Sciatic nerve (tissue), 2 donors: Measurements from ENCODE around the gene HOXC5. TPM values are rescaled to one million over a fixed set of nuclear protein-coding genes. Genes with fewer than 3 reads are reported as not detected.

Experiments used
- ATAC-seq: fragments of 200-7000 bp; cut with Tn5 transposase; one replicate; pipeline ENCODE4 v1.9.1; 2020; ENCODE audit warnings: mild to moderate bottlenecking, moderate library complexity
- DNase-seq: peaks from one replicate; pipeline ENCODE4 v3.0.0-alpha.2; 2020; ENCODE audit warnings: low spot score
- intact Hi-C: fragments of 100-400 bp; cut with DNase I; formaldehyde crosslinking; loops from one replicate; pipeline ENCODE4 v1.14.2; 2022
- total RNA-seq: library from RNA; stranded (reverse); fragmentation: NEBNext Ultra II Directional; extraction: Animal tissue kit (Norgen Biotek cat#: 25700); gene quantifications from one replicate; pipeline ENCODE4 v1.2.1, GENCODE V29; 2021
- donor health status: DM: no; HTN: no; CAD: no.
- donor health status: DM: no; HTN: no; CAD: no.

HOXC5 gene
- total RNA-seq, result 5.6 TPM

DNA sequence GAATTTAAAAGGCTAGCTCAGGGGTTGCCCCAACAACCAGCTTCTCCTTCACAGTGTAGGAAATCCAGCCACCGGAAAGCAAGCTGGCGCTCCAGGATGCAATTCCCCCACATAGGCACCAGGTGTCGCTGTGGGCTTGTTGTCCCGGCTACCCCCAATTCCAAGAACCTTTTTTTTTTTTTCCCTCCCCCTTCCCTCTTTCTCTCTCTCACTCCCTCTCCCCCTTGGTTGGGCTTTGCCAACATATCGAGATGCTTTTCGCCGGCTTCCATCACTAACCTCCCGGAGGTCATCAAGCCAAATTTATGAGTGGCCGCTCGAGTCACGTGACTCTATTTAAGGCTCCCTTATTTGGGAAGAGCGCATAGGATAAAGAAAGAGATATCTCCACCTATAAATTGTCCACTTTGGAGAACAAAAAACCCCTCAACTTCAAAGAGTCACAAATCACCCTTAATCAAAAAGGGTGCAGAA is at the start of gene HOXC5:
Gene HOXC5 (plus strand): TSS at position 424 of the 474 bp plus-strand sequence. CDS start 73 bp downstream, outside the sequence.
- intact Hi-C loops, result loop anchor here (5.0 kb wide), 1 partner anchor 95 kb away; no protein-coding TSS in a partner anchor
- ATAC-seq, result peak; percentile 51
- peak; percentile 89 for DNase-seq

DNA sequence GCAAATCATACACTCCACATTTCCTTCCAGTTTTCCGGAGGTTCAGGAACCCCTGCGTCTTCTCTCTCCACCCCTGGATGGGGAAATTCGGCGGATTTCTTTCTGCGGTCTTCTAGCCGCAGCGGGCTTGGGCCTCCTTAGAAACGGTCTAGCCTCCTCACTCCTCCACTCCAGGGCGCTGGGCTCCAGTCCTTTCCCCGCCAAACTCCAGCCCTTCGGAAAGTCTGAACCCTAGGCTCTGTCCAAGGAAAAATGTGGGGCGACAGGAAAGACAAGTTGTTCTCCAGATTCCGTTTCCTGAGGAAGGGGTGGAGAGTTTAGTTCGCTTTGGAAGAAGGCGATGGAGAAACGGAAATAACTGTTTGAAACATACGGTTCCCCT is 49.3 kb upstream of the HOXC5 start:
- intact Hi-C loops, result loop anchor here (5.0 kb wide), 1 partner anchor 731 kb away; a partner anchor contains a TSS
- DNase-seq (no peak), ATAC-seq (no peak)

DNA sequence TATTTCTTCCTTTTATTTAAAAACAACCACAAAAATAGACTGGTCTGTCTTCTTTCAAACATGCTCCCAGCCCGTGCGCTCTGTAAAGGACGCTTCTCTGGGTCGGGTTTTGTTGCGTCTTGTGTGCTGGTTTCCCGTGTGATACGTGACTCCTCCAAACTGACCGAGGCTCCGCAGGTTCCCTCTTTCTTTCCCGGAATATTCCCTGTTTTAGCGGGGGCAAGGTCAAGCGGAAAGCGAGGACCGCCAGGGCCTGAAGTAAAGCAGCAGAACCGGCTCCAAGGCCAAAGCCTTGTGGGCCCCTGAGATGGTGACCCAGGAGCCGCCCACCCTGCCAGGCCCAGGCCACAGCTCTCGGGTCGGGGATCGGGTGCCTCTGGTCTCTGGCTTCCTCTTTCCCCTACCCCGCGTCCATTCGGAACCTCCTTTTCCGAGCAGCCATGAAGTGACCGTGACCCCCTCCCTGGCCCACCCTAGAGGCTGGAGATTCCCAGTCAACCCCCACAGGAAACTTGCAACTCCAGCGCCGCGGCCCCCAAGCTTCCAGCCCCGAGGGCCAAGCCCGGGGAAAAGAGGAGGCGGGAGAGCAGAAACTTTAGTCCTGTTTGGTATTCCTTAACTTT is 48.8 kb upstream of the HOXC5 start:
- intact Hi-C loops, result loop anchor here (5.0 kb wide), 1 partner anchor 732 kb away; a partner anchor contains a TSS
- DNase-seq (no peak), ATAC-seq (no peak)

DNA sequence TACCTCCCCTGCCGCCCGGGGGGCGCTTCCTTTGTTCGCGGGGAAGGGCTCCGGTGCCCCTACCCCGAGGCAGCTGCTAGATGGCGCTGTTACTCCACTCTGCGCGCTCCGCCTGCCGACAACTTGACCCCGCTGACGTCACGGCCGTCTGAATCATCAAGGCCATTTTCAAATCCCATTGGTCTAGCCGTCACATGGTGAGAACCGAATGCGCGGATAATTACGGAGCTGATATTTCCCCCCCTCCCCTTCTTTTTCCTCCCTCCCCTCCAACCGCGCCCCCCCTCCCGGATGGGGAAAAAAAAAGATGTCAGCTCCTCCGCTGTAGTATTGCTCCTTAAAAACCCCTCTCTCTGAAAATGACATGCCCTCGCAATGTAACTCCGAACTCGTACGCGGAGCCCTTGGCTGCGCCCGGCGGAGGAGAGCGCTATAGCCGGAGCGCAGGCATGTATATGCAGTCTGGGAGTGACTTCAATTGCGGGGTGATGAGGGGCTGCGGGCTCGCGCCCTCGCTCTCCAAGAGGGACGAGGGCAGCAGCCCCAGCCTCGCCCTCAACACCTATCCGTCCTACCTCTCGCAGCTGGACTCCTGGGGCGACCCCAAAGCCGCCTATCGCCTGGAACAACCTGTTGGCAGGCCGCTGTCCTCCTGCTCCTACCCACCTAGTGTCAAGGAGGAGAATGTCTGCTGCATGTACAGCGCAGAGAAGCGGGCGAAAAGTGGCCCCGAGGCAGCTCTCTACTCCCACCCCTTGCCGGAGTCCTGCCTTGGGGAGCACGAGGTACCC is 47.8 kb upstream of the HOXC5 start, which contains the start of gene HOXC10:
Gene HOXC10 (plus strand): TSS at position 246 of the 791 bp plus-strand sequence. CDS start 114 bp downstream, at position 360.
- peak; percentile 98 for DNase-seq
- ATAC-seq, result peak; percentile 91
- intact Hi-C loops, result loop anchor here (5.0 kb wide), 2 partner anchors 222 to 733 kb away; a partner anchor contains a TSS

DNA sequence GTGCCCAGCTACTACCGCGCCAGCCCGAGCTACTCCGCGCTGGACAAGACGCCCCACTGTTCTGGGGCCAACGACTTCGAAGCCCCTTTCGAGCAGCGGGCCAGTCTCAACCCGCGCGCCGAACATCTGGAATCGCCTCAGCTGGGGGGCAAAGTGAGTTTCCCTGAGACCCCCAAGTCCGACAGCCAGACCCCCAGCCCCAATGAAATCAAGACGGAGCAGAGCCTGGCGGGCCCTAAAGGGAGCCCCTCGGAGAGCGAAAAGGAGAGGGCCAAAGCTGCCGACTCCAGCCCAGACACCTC is 47.2 kb upstream of the HOXC5 start:
- DNase-seq (no peak), ATAC-seq (no peak)
- intact Hi-C loops, result loop anchor here (5.0 kb wide), 1 partner anchor 222 kb away; no protein-coding TSS in a partner anchor

DNA sequence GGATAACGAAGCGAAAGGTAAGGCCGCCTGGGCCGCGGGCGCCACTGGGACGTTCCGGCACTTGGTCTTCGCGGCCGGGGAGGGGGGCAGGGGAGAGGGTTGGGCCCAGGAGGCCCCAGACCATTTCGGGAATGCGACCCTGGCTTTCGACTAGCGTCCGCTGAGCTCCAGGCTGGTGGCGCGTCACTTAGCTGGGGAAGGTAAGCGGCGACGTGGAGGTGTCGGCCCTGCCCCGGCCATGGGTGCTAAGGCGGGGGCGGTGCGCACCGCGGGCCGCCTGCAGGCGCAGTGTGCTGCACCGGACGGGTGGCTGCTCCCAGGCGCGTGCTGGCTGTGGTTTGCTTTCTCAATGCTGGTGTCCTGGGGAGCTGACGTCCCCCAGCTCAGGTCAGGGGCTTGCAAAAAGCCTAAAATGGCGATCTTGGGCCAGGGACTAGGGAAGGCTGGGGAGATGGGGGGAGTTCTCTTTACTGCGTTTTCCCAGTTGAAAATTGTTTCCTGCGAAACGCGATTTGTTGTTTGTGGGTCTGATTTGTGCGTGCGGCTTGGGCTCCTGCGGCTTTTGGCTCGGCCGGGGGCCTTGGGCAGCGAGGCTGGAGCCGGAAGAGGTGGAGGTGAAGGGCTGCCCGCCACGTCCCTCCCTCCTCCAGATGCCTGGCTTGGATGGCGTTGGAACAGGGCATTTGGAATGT is 46.7 kb upstream of the HOXC5 start:
- peak; percentile 41 for ATAC-seq
- DNase-seq, result no peak
- intact Hi-C loops, result loop anchor here (5.0 kb wide), 1 partner anchor 221 kb away; no protein-coding TSS in a partner anchor

DNA sequence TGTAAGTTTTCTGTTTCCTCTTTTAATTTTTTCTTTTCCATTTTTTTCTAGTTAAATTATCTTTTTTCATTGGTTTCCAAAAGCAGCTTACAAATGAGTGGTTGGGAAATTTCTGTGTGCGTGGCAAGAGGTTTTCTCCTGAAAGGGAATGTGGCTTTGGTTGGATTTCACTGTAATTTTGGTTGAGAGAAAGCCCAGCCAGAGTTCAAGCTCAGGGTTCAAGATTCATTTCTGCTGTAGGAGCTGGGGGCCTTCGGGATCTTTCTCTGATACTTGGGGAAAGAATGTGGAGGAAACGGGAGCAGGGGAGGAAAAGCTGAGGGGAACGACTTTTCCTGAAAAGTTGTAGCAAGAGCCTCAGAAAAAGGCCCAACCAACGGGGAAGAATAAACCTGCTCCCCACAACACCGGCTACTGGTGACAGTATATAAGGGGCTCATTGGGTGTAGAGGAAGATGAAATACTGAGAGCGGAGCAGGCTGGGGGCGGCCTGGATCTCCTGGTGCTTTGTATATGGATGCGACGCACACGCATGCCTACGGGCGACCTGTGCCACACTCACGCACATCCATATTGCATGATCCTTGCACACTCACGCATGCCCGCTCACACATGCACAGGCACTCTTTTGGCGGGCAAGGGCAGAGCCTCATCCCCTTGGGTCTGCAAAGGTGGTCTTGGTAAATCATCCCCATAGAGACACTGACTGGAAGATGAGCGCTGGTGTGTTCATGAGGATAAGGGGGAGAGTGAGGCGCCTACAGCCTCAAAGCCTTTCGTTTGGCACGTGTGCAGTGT is 46.0 kb upstream of the HOXC5 start:
- intact Hi-C loops, result loop anchor here (5.0 kb wide), 1 partner anchor 220 kb away; no protein-coding TSS in a partner anchor
- no peak for ATAC-seq

DNA sequence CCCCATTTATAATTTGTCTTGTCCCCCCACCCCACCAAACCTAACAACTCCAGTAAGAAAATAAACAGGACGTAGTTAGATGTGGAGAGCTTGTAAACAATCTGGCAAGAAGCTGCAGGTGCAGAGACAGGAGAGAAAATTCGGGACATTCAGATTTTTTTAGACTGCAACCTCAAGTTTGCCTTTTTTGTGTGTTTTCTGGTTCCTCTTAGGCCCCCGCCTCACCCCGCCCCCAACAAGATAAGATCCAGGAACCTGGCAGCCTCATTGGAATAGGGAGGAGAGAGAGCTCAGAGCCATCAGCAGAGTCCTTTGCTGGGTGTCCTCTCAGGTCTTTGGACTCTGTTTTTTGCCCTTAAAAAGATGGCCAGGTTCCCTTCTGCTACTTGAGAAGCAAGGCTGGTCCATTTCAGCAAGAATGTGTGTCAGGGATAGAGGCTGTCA is 45.0 kb upstream of the HOXC5 start:
- DNase-seq (no peak), ATAC-seq (no peak)
- intact Hi-C loops, result loop anchor here (5.0 kb wide), 1 partner anchor 219 kb away; no protein-coding TSS in a partner anchor

More for the DNA sequence above, 46.0 kb upstream of the HOXC5 start:
- no peak for DNase-seq

DNA sequence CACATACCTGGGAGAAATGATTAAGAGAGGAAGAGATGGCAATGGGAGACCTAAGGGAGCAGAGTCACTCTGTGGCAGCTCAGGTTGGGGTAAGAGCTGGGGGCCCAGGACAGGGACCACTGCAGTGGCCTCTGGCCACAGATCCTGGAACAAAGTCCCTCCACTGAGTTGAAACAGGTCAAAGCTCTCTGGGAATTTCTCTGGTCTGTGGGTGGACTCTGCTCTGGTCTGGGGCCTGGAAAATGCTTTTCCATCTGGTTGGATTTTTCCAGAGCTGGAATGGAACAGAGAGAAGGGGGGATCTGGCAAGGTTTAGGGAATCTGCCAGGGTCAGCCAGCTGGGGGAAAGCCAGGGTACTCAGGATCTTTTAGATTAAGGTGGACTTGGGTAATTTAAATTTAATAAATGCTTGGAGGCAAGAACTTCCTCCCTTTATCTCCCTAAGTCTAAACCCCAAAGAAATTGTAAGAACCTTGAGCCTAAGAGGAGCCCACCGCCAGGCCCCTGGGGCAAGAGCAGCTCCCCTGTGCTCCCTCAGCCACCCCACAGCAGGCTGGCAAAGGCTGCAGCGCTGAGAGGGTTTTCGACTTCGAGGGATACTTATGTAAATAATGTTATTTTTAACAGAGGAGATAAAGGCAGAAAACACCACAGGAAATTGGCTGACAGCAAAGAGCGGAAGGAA is 44.2 kb upstream of the HOXC5 start:
- no peak for ATAC-seq
- intact Hi-C loops, result loop anchor here (5.0 kb wide), 1 partner anchor 219 kb away; no protein-coding TSS in a partner anchor
- DNase-seq, result no peak

DNA sequence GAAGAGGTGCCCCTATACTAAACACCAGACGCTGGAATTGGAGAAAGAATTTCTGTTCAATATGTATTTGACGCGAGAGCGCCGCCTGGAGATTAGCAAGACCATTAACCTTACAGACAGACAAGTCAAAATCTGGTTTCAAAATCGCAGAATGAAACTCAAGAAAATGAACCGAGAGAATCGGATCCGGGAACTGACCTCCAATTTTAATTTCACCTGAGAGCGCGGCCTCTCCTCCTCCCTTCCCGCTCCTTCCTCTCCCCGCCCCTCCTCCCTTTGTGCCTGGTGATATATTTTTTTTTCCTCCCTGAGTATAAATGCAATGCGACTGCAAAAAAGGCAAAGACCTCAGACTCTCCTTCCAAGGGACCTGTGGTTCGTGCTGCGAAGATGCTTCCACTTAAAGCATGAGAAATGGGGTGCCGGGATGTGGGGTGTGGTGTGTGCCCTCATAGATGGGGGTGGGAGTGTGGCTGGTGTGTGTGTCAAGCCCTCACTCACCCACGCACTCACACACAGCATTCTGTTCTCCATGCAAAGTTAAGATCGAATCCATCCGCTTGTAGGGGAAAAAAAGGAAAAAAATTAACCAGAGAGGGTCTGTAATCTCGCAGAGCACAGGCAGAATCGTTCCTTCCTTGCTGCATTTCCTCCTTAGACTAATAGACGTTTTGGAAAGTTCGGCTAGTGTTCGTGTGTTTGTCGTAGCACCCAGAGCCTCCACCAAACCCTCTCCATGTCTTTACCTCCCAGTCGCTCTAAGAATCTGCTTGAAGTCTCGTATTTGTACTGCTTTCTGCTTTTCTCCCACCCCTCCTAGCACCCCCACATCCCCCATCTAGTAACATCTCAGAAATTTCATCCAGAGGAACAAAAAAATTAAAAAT is 43.4 kb upstream of the HOXC5 start:
- DNase-seq, result peak; percentile 76
- ATAC-seq, result no peak
- intact Hi-C loops, result loop anchor here (5.0 kb wide), 1 partner anchor 218 kb away; no protein-coding TSS in a partner anchor

DNA sequence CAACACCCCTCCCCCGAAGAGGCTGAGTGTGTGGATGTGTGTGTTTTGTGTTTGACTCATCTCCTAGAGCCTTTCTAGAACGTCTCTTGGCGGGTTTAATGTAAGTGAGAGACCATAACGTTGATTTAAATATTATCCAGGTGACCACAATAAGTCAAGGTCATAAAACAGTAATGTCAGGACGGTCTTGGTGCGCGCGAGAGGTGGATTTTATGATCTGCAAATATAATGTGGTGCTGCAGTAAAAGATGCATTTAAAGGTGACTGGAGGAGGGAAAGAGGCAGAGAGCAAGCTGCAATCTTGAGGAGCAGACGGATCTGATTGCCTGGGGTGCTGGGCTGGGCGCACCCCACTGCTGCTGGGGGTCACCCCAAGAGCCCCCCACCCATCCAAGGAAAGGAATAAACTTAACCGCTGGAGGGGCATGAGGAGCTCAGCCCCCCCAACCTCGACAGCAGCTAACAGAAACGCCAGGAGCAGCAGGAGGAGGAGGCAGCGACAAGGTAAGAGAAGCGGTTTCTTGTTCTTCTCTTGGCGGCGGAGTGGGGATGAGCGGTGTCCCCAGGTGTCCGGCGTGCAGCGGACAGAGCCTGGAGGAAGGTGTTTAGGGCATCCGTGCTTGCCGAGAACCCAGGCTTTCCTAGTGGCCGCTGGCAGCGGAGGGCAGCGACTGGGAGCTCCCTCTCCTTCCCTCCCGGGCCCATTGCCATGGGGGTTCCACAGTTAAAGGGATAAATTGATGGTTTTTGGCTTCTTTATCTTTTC is 42.4 kb upstream of the HOXC5 start:
- ATAC-seq, result no peak
- intact Hi-C loops, result no loop called here
- no peak for DNase-seq

DNA sequence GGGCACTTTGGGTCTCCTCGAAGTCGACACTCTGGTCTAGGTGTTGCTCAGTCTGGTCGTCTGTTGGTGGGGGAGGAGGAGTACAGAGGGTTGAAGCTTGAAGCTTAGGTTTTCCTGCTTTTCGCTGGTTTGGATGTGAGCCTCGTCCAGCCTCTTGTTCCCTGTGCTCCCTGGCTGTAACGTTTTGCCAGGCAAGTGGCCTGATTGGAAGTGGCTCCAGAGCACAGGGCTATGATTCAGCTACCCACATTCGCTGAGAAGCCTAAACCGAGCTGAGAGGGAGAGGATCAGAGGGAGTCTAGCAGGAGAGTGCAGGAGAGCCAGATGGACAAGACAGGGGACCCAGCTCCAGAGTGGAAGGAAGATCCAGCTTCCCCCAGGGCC is 41.8 kb upstream of the HOXC5 start:
- intact Hi-C loops, result no loop called here
- peak; percentile 13 for ATAC-seq
- no peak for DNase-seq

DNA sequence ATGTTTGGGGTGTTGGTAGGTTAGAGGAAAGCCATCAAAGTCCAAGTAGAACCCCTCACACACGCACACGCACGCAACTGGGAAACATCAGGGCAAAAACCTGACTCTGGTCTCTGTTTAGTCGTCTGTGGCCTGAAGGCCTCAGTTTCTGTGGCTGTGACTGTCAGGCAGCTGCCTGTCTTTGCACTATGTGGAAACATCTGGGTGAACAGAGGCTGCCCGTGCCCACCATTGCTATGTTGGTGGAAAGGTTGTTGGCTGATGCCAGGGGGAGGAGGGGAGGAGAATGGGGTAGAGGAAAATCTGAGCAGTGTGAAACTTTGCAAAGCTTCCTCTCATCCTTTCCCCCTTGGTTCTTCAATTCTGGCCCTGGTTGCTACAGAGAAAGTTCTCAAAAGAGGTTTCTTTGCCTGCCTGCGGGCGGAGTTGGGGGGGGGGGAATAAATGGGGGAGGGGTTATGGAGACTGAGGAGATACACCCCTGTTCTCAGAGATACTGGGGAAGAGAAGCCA is 40.4 kb upstream of the HOXC5 start:
- DNase-seq, result no peak
- intact Hi-C loops, result no loop called here
- ATAC-seq, result no peak

DNA sequence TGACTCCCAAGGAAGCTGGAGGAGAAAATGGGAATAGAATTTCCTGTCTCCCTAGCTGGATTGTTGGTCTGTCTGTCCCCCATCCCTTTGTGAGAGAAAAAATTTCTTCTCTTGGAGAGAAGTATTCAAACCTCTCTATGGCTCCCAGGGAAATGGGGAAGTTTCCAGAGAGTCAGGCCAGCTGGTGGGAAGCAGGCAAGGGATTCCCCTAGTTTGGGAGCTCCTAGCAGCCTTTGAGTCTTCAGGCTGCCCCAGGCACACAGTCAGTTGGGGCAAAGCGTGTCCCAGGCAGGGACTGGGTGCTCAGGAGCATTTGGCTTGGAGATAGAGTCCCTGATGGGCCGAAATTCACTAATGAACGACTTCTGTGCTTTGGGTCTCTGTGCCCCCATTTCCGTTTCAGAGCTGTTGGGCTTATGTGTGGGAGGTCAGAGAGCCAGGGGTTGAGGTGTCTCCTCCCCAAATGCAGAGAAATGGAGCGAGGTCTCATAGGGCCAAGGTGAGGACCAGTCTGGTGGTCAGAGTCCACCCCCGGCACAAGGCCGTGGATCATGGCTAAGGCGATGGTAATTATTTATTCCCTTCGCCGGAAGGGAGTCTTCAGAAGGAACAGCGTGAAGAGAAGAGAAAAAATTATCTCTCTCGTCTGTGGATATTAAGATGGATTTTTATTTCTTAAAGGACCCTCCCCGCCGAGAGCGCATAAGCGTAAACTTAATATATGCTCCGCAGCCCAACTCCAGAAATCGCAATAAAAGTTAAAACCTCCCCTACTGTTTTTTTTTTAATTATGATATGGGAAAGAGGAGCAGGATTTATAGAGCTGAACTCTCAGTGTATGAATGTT is 39.5 kb upstream of the HOXC5 start:
- no peak for ATAC-seq
- no peak for DNase-seq
- intact Hi-C loops, result no loop called here

DNA sequence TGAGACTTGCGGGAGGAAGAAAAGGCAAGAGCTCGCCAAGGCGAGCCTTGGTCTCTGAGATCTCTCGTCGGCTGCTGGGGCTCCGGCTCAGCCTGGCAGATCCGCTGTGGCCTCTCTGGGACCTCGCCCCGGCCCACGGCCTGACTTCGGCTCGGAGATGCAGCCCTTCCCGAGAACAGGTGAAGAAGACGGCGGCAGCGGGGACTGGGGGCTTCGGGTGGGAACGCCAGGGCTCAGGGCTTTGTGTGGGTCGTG is 38.9 kb upstream of the HOXC5 start:
- DNase-seq (no peak), ATAC-seq (no peak)
- intact Hi-C loops, result no loop called here
